DOHH2 (cell line): ENCODE data around the gene PORCN.

Experiments
- CTCF ChIP-seq: fragments of 200-600 bp; sonication (generic); IDR thresholded peaks from one replicate; pipeline ENCODE4 v1.5.1; 2014; ENCODE audit warnings: antibody characterized with exemption, mild to moderate bottlenecking, low read depth, low read length; ENCODE audit not compliant: poor library complexity, severe bottlenecking
- EZH2phosphoT487 ChIP-seq: fragments of 200-600 bp; sonication (generic); IDR thresholded peaks from 2 replicates; pipeline ENCODE4 v1.6.1; 2017; ENCODE audit warnings: borderline replicate concordance, mild to moderate bottlenecking, antibody characterized with exemption, low read length, moderate library complexity, mixed read lengths

- TF ChIP-seq CTCF (no peak), EZH2phosphoT487 (no peak)
These were observed 31.2 kb downstream of the PORCN start for GRCh38 chrX:48540028-48540375.
